Stimulated activated CD8-positive, alpha-beta memory T cell treated with anti-CD3 and anti-CD28 coated beads, Interleukin-7, amount 100 ng/mL, for 4 hours (primary cell): ENCODE results near the gene TERB1.

Experiments
- DNase-seq, 2 donors: peaks; one replicate each; pipeline ENCODE4 v3.0.0-alpha.2; 2020; ENCODE audit warnings: low read depth in 2 of 2

TERB1 gene

DNA sequence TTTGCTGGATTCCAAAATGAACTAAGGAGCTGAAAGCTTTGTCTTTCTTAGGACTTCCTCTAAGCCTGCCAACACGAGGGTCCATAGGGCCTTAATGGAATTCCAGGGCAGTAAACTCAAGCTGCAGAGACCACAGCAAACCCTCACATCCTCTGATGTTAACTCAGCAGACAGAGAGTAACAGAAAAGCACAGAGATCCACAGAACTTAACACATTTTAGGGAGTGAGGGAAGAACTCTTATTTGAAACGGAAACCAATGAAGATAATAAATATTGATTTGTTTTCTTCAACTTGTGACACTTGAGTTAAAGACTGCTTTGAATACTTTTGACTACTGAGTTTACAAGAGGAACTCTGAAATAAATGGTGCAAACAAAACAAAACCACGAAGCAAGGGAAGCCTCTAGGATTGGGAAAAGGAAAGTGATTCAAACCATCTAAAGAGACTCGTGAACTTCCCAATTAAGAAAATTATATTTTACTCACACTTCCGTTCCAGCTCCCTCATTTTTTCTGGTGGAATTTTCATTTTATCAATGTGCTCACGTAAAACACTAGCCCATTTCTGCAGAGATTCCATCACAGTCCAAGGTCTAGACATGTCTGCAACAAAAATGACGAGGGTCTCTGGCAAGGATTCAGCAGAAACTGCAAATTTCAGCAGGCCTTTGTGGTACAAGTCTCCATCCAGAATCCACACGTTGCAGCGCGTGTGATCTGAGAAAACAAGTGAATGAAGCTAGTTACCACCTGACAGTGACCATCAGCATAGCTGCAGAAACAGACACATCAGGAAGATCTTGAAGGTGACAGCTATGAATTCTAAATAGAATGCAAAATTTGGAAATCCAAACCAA, 59.2 kb downstream of the TERB1 start:
- no peak for DNase-seq

GRCh38 chr16:66741169-66741900, 60.0 kb downstream of the TERB1 start:
- no peak for DNase-seq

DNA sequence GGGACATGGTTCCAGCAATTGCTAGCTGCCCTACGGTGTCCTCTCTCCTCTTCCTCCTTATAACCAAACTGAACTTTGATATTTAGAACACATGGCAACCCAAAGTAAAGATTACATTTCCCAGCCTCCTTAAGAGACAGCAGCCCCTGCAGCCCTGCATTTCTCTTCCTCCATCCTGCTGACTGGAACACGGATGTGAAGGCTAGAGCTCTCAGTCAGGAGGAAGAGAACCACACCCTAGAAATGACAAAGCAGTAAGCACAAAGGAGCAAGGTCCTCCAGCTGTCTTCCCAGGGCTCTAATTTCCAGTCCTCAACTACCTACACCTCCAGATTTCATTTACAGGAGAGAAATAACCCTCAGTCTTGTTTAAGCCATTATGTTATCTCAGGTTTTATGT, 60.9 kb downstream of the TERB1 start:
- no peak for DNase-seq

DNA sequence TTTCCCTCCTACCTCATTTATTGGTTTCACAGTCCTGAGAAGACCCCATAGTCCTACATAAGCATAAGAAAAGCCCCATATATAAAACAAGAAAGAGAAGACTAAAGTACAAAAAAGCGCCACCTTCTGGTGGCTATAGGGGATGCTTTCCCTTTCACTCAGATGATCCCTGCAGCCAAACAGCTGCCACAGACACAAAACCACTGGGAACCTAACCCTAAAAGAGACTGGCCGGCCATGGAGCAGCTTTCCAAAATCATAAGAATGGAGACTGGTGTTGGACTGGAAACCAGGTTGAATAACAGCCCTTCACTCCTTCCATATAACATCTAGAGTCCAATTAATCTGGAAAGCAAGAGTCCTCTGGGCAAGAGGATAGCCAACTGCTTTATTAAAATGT, 61.4 kb downstream of the TERB1 start:
- DNase-seq, result no peak

GRCh38 chr16:66735891-66736290, 65.5 kb downstream of the TERB1 start:
- DNase-seq, result no peak

DNA sequence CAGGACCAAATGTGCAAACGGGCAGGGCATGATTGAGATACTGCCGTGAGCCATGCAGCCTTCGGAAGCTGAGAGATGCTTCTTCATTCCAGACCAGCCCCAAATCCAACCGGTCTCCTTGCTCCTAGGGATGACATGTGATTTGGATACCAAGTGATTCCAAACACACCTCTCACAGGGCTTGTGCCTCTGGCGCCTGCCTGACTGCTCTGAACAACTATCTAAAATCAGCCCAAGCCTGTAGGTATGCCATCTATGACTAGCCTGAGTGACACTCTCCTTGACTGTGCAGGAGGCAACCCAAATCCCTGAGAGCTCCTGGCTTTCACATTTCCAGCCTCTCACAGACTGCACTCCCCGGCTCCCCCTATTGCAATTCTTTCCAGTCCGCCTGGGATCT, 70.3 kb downstream of the TERB1 start:
- no peak for DNase-seq

GRCh38 chr16:66728804-66729203, 72.6 kb downstream of the TERB1 start:
- DNase-seq, result no peak

DNA sequence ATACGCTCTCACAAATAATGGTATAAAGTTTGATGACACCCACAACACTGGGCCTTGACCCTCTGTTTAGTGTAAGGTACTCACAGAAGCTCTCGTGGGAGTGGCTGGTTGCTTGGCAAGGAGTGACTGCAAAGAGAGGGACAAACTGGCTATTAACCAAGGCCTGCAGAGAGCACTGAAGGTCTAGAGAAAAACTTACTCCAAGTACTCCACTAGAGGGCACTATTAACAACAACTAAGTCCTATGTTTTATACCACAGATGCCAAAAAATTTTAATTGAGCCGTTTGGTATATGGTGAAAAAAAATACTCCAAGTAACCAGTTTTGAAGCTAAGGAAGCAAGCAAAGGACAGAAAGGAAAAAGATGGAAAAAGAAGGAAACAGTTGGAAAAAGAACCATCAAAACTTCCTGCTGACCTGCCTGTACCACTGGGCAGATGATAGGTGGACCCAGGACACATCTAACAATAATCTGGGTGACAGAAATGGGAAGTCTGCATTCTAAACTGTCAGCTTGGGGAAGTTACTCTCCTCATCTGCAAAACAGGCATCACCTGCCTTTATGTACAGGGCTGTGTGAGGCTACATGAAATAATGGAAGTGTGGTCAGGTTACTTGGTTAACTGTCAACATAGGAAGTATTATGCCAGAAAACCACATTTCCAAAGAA, 73.1 kb downstream of the TERB1 start:
- DNase-seq, result no peak

GRCh38 chr16:66720766-66721165, 80.6 kb downstream of the TERB1 start:
- DNase-seq, result no peak

GRCh38 chr16:66719246-66719645, 82.1 kb downstream of the TERB1 start:
- DNase-seq, result no peak

DNA sequence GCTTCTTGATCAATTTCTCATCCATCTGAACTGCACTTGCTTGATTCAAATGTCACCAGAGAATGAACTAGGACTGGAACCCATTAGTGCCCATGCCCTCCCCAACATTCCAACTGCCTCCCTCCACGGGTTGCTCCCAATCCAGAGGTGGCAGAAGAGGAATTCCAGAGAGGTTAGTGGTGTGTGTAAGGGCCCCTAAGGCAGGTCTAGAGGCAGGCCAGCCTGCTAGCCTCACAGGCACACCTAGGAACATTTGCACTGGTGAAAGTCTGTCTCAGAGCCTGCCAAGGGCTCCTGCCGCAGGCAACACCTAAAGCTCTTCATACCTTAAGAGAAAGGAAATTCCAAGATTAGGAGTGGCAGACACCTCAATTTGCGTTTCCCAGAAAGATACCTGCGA, 83.6 kb downstream of the TERB1 start:
- DNase-seq, result no peak

DNA sequence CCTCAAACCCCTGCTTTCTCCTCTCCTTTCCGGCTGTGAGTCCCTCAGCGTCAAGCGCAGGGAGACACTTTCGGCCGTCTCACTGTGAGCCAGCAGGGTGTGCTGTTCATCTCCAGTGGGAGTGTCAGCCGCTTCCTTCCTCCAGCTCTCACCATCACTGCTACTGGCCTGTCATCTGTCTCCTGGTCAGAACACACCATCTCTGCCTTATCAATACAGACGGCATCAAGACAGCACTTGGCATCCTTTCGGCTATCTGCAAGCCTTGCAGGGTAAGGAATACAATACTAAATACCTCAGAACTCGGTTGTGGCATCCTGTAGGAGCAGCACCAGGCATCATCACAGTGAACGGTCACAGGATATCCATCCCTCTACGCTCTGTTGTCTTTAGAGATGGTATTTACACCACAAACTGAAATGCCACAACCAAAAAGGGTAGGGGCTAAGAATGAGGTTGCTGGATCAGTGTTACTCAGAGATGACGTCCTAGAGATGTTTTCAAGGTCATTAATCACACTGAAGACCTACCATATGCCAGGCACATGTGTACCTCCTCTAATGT, 84.2 kb downstream of the TERB1 start:
- DNase-seq, result no peak

- no peak for DNase-seq
Measured at GRCh38 chr16:66714654-66715307, 86.6 kb downstream of the TERB1 start.

- no peak for DNase-seq
Measured at GRCh38 chr16:66714062-66714461, 87.3 kb downstream of the TERB1 start.

GRCh38 chr16:66713076-66713475, 88.3 kb downstream of the TERB1 start:
- DNase-seq, result no peak

GRCh38 chr16:66712512-66712911, 88.9 kb downstream of the TERB1 start:
- DNase-seq, result no peak

DNA sequence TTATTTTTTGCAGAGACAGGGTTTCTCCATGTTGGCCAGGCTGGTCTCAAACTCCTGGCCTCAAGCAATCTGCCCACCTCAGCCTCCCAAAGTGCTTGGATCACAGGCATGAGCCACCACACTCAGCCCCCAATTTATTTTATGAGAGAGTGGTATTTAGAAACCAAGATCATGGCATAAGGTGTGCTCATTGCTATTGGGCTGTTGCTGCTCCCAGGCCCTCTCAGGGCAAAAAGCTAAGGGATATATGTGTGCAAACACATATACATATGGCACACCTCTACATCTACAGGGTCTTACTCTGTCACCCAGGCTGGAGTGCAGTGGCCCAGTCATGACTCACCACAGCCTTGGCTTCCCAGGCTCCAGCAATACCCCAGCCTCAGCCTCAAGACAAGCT, 89.8 kb downstream of the TERB1 start:
- DNase-seq, result no peak

DNA sequence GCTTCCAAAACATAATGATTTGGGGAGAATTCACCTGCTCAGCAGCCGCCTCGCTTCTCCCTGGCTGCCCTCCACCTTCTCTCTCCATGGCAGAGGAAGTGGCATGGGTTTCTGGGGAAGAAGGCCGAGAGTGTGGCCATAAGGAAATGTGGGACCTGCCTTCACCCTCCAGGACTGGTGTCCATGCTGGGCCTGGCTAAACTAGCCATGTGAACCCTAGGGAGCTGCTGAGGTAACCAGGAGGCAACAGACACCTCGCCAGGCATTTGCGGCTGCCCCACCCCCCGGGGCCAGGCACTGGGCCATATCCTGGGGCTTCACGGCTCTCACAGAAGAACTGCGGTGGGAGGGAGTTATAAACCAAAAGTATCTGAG, 94.9 kb downstream of the TERB1 start:
- DNase-seq, result no peak

DNA sequence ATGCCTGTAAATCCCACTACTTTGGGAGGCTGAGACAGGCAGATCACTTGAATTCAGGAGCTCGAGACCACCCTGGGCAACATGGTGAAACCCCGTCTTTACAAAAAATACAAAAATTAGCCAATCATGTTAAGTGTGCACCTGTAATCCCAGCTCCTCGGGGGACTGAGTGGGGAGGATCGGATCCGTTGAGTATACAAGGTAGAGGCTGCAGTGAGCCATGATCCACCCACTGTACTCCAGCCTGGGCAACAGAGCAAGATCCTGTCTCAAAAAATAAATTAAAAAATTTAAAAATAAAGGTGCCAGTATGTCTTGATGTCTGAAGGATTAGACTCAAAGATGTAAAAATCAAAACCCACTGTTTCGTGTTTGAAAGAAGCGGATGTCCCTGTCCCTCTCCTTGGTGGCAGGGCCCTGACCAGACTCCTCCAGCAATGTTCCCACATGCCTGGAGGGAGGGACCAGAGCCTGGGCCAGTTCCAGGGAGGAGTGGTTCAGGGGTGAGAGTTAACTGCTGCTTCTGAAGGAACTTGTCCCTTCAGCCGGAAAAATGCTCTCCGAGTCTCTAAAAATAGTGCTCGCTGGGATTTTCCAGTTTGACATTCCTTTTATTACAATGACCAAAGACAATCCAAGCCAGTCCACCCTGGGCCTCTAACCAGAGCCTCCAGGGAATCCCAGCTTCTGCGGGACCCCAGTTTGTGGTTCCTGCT, 95.4 kb downstream of the TERB1 start:
- DNase-seq, result no peak
